T-cell (primary cell): ENCODE data around the gene COBL. TPM values are rescaled to one million over a fixed set of nuclear protein-coding genes. Genes with fewer than 3 reads are reported as not detected.

Experiments
- ATAC-seq, 4 experiments: fragments of 200-7000 bp in 3 of 4; fragments of 150-1000 bp in 1 of 4; cut with Tn5 transposase; replicated peaks in 1 of 4; 1 replicate in 3 of 4; 2 replicates in 1 of 4; pipeline ENCODE4 v1.10.0; 2021; ENCODE audit warnings: moderate library complexity in 3 of 4, mild to moderate bottlenecking in 2 of 4, moderate number of reproducible peaks in 1 of 4
- CTCF ChIA-PET, 2 donors: fragments of 300-600 bp; sonication (Branson Sonifier 250); formaldehyde crosslinking; loops; one replicate each; lab custom pipeline; 2022; ENCODE audit warnings: antibody characterized with exemption in 2 of 2; lab: Charles Lee
- POLR2A ChIA-PET, 2 donors: fragments of 300-600 bp; sonication (Branson Sonifier 250); formaldehyde crosslinking; loops; one replicate each; lab custom pipeline; 2022; ENCODE audit warnings: antibody characterized with exemption in 2 of 2; lab: Charles Lee
- DNase-seq, 35 experiments: peaks; one replicate each; pipeline versions ENCODE4 v3.0.0 to v3.0.0-alpha.2; 2013 to 2023
- H3K27ac ChIP-seq: one replicate; pipeline ENCODE4 v1.5.1; 2013; ENCODE audit warnings: low read length
- H3K27me3 ChIP-seq, 2 experiments: replicated peaks in 1 of 2; 1 replicate in 1 of 2; 2 replicates in 1 of 2; pipeline versions ENCODE4 v1.6.1 to v1.7.0; 2013; ENCODE audit warnings: low read length in 1 of 2, mixed read lengths in 1 of 2; ENCODE audit not compliant: control insufficient read depth in 2 of 2, insufficient read depth in 2 of 2; ENCODE audit errors: extremely low read depth in 1 of 2
- H3K36me3 ChIP-seq, 2 donors: 1 replicate in 1 of 2; 2 replicates in 1 of 2; pipeline versions ENCODE4 v1.6.1 to v1.7.0; 2013; ENCODE audit warnings: low read length in 1 of 2; ENCODE audit not compliant: control insufficient read depth in 2 of 2, insufficient read depth in 1 of 2; ENCODE audit errors: extremely low read depth in 1 of 2
- H3K4me1 ChIP-seq, 2 experiments: 1 replicate in 1 of 2; 2 replicates in 1 of 2; pipeline versions ENCODE4 v1.6.1 to v1.7.0; 2013; ENCODE audit warnings: low read length in 2 of 2, mixed read lengths in 1 of 2; ENCODE audit not compliant: insufficient read depth in 2 of 2, control insufficient read depth in 1 of 2; ENCODE audit errors: extremely low read depth in 1 of 2
- H3K4me3 ChIP-seq, 2 donors: 1 replicate in 1 of 2; 2 replicates in 1 of 2; pipeline versions ENCODE4 v1.5.1 to v1.7.0; 2013; ENCODE audit warnings: mild to moderate bottlenecking in 2 of 2, low read length in 1 of 2, moderate library complexity in 1 of 2; ENCODE audit not compliant: control insufficient read depth in 1 of 2; ENCODE audit errors: extremely low read depth in 1 of 2
- H3K9me3 ChIP-seq: 2 replicates; pipeline ENCODE4 v1.7.0; 2013
- H3K27ac Mint-ChIP-seq, 2 donors: one replicate each; pipeline ENCODE4 v1.8.0; 2020 to 2021; ENCODE audit warnings: mild to moderate bottlenecking in 2 of 2, mixed read lengths in 2 of 2
- H3K27me3 Mint-ChIP-seq, 2 donors: one replicate each; pipeline ENCODE4 v1.8.0; 2021 to 2022; ENCODE audit warnings: mixed read lengths in 2 of 2
- H3K36me3 Mint-ChIP-seq: one replicate; pipeline ENCODE4 v1.8.0; 2021; ENCODE audit warnings: mixed read lengths
- H3K4me1 Mint-ChIP-seq, 3 donors: one replicate each; pipeline ENCODE4 v1.8.0; 2020 to 2022; ENCODE audit warnings: mixed read lengths in 3 of 3, mild to moderate bottlenecking in 1 of 3
- H3K4me3 Mint-ChIP-seq, 3 donors: one replicate each; pipeline ENCODE4 v1.8.0; 2020 to 2022; ENCODE audit warnings: mild to moderate bottlenecking in 3 of 3, mixed read lengths in 3 of 3, moderate library complexity in 3 of 3
- H3K9me3 Mint-ChIP-seq, 3 donors: one replicate each; pipeline ENCODE4 v1.8.0; 2020 to 2022; ENCODE audit warnings: mixed read lengths in 3 of 3
- WGBS: methylation state at CpG from one replicate; pipeline ENCODE4 v1.1.5; 2013; ENCODE audit warnings: missing lambda C conversion rate; ENCODE audit not compliant: insufficient coverage; 5-methylcytosine and 5-hydroxymethylcytosine counted together
- total RNA-seq, 35 experiments: library from RNA in 6 of 35; stranded (reverse) in 6 of 35; fragments of 120-200 nt in 1 of 35; gene quantifications; one replicate each; pipeline versions ENCODE4 v1.2.1 to v1.2.4 and lab custom pipeline; 2013 to 2026

Gene COBL
- total RNA-seq, 5 donors from 2014 or later (not counting 1 experiment from before 2014, with no cell fraction given) = 0.07 to 0.26 (median 0.17) TPM; not detected in 1

GRCh38 chr7:51318886-51319579 lies 2.4 kb upstream of the COBL start:
- H3K27ac ChIP-seq = no peak overlapping the region

GRCh38 chr7:51318001-51318400 lies 1.4 kb upstream of the COBL start:
- Mint-ChIP-seq H3K4me3 (peak overlapping the region in 1 of 3 donors; percentile 64), H3K36me3 (no peaks in the 10 kb centered on the region), H3K4me1 (peaks cover 4 to 14% (median 13%) of the 10 kb centered on the region in 3 donors), H3K27me3 (peaks cover 45 to 46% of the 10 kb centered on the region in 2 donors), H3K9me3 (no peaks in the 10 kb centered on the region), H3K27ac (no peak overlapping the region)
- Histone ChIP-seq H3K36me3 (no peaks in the 10 kb centered on the region), H3K27me3 (peaks cover 15 to 41% of the 10 kb centered on the region in 2 experiments), H3K9me3 (no peaks in the 10 kb centered on the region), H3K4me3 (no peak overlapping the region), H3K27ac (no peak overlapping the region), H3K4me1 (peaks cover 0 to 7% of the 10 kb centered on the region in 2 experiments)
- POLR2A ChIA-PET = no interaction called here
- no peak for DNase-seq
- 83% methylated on average over 8 of the region's 9 CpGs for WGBS
- CTCF ChIA-PET = no interaction called here
- no peak for ATAC-seq

More at GRCh38 chr7:51318886-51319579, 2.4 kb upstream of the COBL start:
- ChIA-PET POLR2A (no interaction called here), CTCF (no interaction called here)
- Mint-ChIP-seq H3K27me3 (peaks cover 41 to 43% of the 10 kb centered on the region in 2 donors), H3K36me3 (no peaks in the 10 kb centered on the region), H3K4me1 (peaks cover 4 to 14% (median 13%) of the 10 kb centered on the region in 3 donors), H3K4me3 (no peak overlapping the region), H3K9me3 (no peaks in the 10 kb centered on the region), H3K27ac (no peak overlapping the region)
- H3K27me3 ChIP-seq = peaks cover 14 to 41% of the 10 kb centered on the region in 2 experiments
- whole genome bisulfite sequencing = 83% methylated on average over 2 of the region's 6 CpGs
- H3K4me3 ChIP-seq = no peak overlapping the region
- DNase-seq = no peak
- no peaks in the 10 kb centered on the region for H3K9me3 ChIP-seq
- H3K36me3 ChIP-seq = no peaks in the 10 kb centered on the region
- H3K4me1 ChIP-seq = peaks cover 0 to 7% of the 10 kb centered on the region in 2 experiments
- no peak for ATAC-seq

- peak overlapping the region in 2 of 3 donors; percentile 55 to 64 for H3K4me3 Mint-ChIP-seq
- H3K27me3 ChIP-seq = peaks cover 15 to 41% of the 10 kb centered on the region in 2 experiments
- H3K9me3 Mint-ChIP-seq = no peaks in the 10 kb centered on the region
- peaks cover 4 to 14% (median 13%) of the 10 kb centered on the region in 3 donors for H3K4me1 Mint-ChIP-seq
- H3K36me3 ChIP-seq = no peaks in the 10 kb centered on the region
- H3K27ac ChIP-seq = no peak overlapping the region
- no peaks in the 10 kb centered on the region for H3K9me3 ChIP-seq
- H3K36me3 Mint-ChIP-seq = no peaks in the 10 kb centered on the region
- no peak for DNase-seq
- no peak overlapping the region for H3K4me3 ChIP-seq
- no peak for ATAC-seq
- CTCF ChIA-PET = no interaction called here
- no peak overlapping the region for H3K27ac Mint-ChIP-seq
- WGBS = 68% methylated on average over 7 of the region's 8 CpGs
- peaks cover 45 to 46% of the 10 kb centered on the region in 2 donors for H3K27me3 Mint-ChIP-seq
- POLR2A ChIA-PET = no interaction called here
- H3K4me1 ChIP-seq = peaks cover 0 to 7% of the 10 kb centered on the region in 2 experiments
Observed at GRCh38 chr7:51317582-51317910, 937 bp upstream of the COBL start.

- Mint-ChIP-seq H3K4me1 (peaks cover 4 to 14% (median 13%) of the 10 kb centered on the region in 3 donors), H3K9me3 (no peaks in the 10 kb centered on the region), H3K27ac (no peak overlapping the region), H3K36me3 (no peaks in the 10 kb centered on the region), H3K27me3 (peaks cover 46 to 49% of the 10 kb centered on the region in 2 donors), H3K4me3 (peak overlapping the region in 1 of 3 donors; percentile 55)
- ChIA-PET POLR2A (no interaction called here), CTCF (no interaction called here)
- DNase-seq = no peak
- ATAC-seq = no peak
- Histone ChIP-seq H3K36me3 (no peaks in the 10 kb centered on the region), H3K27me3 (peaks cover 15 to 43% of the 10 kb centered on the region in 2 experiments), H3K4me3 (peak overlapping the region in 1 of 2 donors; percentile 11), H3K9me3 (no peaks in the 10 kb centered on the region), H3K4me1 (peaks cover 0 to 7% of the 10 kb centered on the region in 2 experiments), H3K27ac (no peak overlapping the region)
- WGBS = 5% methylated on average over 45 of the region's 46 CpGs
Observed at GRCh38 chr7:51316262-51316665, 345 bp downstream of the COBL start.

- Histone ChIP-seq H3K4me1 (peaks cover 0 to 7% of the 10 kb centered on the region in 2 experiments), H3K27me3 (peaks cover 15 to 41% of the 10 kb centered on the region in 2 experiments), H3K9me3 (no peaks in the 10 kb centered on the region), H3K4me3 (peak overlapping the region in 1 of 2 donors; percentile 11), H3K27ac (no peak overlapping the region), H3K36me3 (no peaks in the 10 kb centered on the region)
- 12% methylated on average over 40 of the region's 58 CpGs for WGBS
- CTCF ChIA-PET = no interaction called here
- peaks cover 4 to 14% (median 13%) of the 10 kb centered on the region in 3 donors for H3K4me1 Mint-ChIP-seq
- no peak overlapping the region for H3K27ac Mint-ChIP-seq
- no peaks in the 10 kb centered on the region for H3K9me3 Mint-ChIP-seq
- DNase-seq (no peak), ATAC-seq (no peak)
- H3K27me3 Mint-ChIP-seq = peaks cover 45 to 50% of the 10 kb centered on the region in 2 donors
- H3K36me3 Mint-ChIP-seq = no peaks in the 10 kb centered on the region
- POLR2A ChIA-PET = no interaction called here
- H3K4me3 Mint-ChIP-seq = peak overlapping the region in 1 of 3 donors; percentile 55
Observed at GRCh38 chr7:51315393-51316261, 982 bp downstream of the COBL start.

GRCh38 chr7:51314726-51315125 lies 1.9 kb downstream of the COBL start:
- Mint-ChIP-seq H3K27me3 (peaks cover 43 to 50% of the 10 kb centered on the region in 2 donors), H3K4me3 (peak overlapping the region in 1 of 3 donors; percentile 55)
- no CpG with 5 or more reads among the region's 4 CpGs for WGBS

More at GRCh38 chr7:51314726-51315125, 1.9 kb downstream of the COBL start:
- Histone ChIP-seq H3K4me1 (peaks cover 0 to 7% of the 10 kb centered on the region in 2 experiments), H3K27me3 (peaks cover 15 to 39% of the 10 kb centered on the region in 2 experiments), H3K27ac (no peak overlapping the region), H3K4me3 (no peak overlapping the region), H3K36me3 (no peaks in the 10 kb centered on the region), H3K9me3 (no peaks in the 10 kb centered on the region)
- H3K9me3 Mint-ChIP-seq = no peaks in the 10 kb centered on the region
- ATAC-seq (no peak), DNase-seq (no peak)
- peaks cover 4 to 14% (median 13%) of the 10 kb centered on the region in 3 donors for H3K4me1 Mint-ChIP-seq
- ChIA-PET POLR2A (no interaction called here), CTCF (no interaction called here)
- H3K36me3 Mint-ChIP-seq = no peaks in the 10 kb centered on the region
- H3K27ac Mint-ChIP-seq = no peak overlapping the region
